H1 (cell line): ENCODE data around the gene MRPS2. TPM values are rescaled to one million over a fixed set of nuclear protein-coding genes. Genes with fewer than 3 reads are reported as not detected.

Source experiments
- CTCF ChIA-PET: fragments of 300-600 bp; sonication (Branson Sonifier 250); formaldehyde crosslinking; loops from one replicate; lab custom pipeline; 2021; ENCODE audit not compliant: partially characterized antibody; lab: Charles Lee
- POLR2A ChIA-PET: fragments of 300-600 bp; sonication (Branson Sonifier 250); formaldehyde crosslinking; loops from one replicate; lab custom pipeline; 2021; ENCODE audit warnings: inconsistent platforms; ENCODE audit not compliant: partially characterized antibody; lab: Charles Lee
- DNase-seq, 2 experiments: peaks; one replicate each; pipeline versions ENCODE4 v3.0.0 to v3.0.0-alpha.2; 2010 to 2022; ENCODE audit warnings: low spot score in 2 of 2, low read depth in 1 of 2, mixed read lengths in 1 of 2
- FAIRE-seq: peaks from 2 replicates; lab custom pipeline; 2011; peaks lifted over from hg19 to GRCh38; lab: Jason Lieb, UNC
- H2AFZ ChIP-seq: 2 replicates; pipeline ENCODE4 v1.8.1; 2012; ENCODE audit warnings: low read length, inconsistent platforms
- H2AK5ac ChIP-seq: 2 replicates; pipeline ENCODE4 v1.6.1; 2013; ENCODE audit warnings: low read depth, low read length
- H2BK120ac ChIP-seq: replicated peaks from 2 replicates; pipeline ENCODE3; 2013; ENCODE audit warnings: low read depth, low read length, inconsistent platforms
- H2BK12ac ChIP-seq: 2 replicates; pipeline ENCODE4 v1.6.1; 2013; ENCODE audit warnings: low read depth, low read length
- H2BK15ac ChIP-seq: 2 replicates; pipeline ENCODE4 v1.6.1; 2013; ENCODE audit warnings: low read length
- H2BK20ac ChIP-seq: 2 replicates; pipeline ENCODE4 v1.6.1; 2013; ENCODE audit warnings: low read length
- H2BK5ac ChIP-seq: 2 replicates; pipeline ENCODE4 v1.6.1; 2013; ENCODE audit warnings: low read depth, low read length
- H3K14ac ChIP-seq: 2 replicates; pipeline ENCODE4 v1.6.1; 2013; ENCODE audit warnings: inconsistent platforms; ENCODE audit not compliant: insufficient read length
- H3K18ac ChIP-seq: 2 replicates; pipeline ENCODE4 v1.6.1; 2013; ENCODE audit warnings: low read length; ENCODE audit errors: extremely low read depth
- H3K23ac ChIP-seq: 2 replicates; pipeline ENCODE4 v1.6.1; 2013; ENCODE audit warnings: inconsistent platforms; ENCODE audit not compliant: insufficient read length
- H3K23me2 ChIP-seq: 2 replicates; pipeline ENCODE4 v1.6.1; 2013; ENCODE audit warnings: low read depth, low read length
- H3K27ac ChIP-seq: 2 replicates; pipeline ENCODE4 v1.6.1; 2011; ENCODE audit warnings: low read depth, low read length, inconsistent platforms
- H3K27me3 ChIP-seq, 4 experiments: replicated peaks in 1 of 4; 1 replicate in 1 of 4; 2 replicates in 3 of 4; pipeline versions ENCODE4 v1.6.1 to v1.8.1; 2011 to 2013; ENCODE audit warnings: low read length in 3 of 4, mild to moderate bottlenecking in 3 of 4, inconsistent platforms in 2 of 4, mixed read lengths in 2 of 4, moderate library complexity in 1 of 4; ENCODE audit not compliant: control insufficient read depth in 3 of 4, insufficient read depth in 3 of 4; ENCODE audit errors: extremely low read depth in 1 of 4
- H3K36me3 ChIP-seq, 4 experiments: 2 replicates each; pipeline versions ENCODE4 v1.6.1 to v1.8.1; 2011 to 2013; ENCODE audit warnings: mild to moderate bottlenecking in 4 of 4, low read length in 3 of 4, moderate library complexity in 2 of 4, control low read depth in 1 of 4, inconsistent platforms in 1 of 4; ENCODE audit not compliant: insufficient read depth in 4 of 4, control insufficient read depth in 2 of 4
- H3K4ac ChIP-seq: replicated peaks from 2 replicates; pipeline ENCODE3; 2013; ENCODE audit warnings: low read length, low read depth, mixed read lengths, inconsistent platforms; ENCODE audit not compliant: insufficient read length
- H3K4me1 ChIP-seq, 4 experiments: replicated peaks in 1 of 4; 1 replicate in 1 of 4; 2 replicates in 3 of 4; pipeline versions ENCODE4 v1.6.1 to v1.8.1; 2011 to 2013; ENCODE audit warnings: low read length in 3 of 4, inconsistent platforms in 2 of 4, mixed read lengths in 1 of 4; ENCODE audit not compliant: insufficient read depth in 4 of 4, control insufficient read depth in 3 of 4
- H3K4me2 ChIP-seq, 2 experiments: 2 replicates each; pipeline versions ENCODE4 v1.6.1 to v1.8.1; 2011 to 2013; ENCODE audit warnings: low read depth in 2 of 2, low read length in 2 of 2, control low read depth in 1 of 2, inconsistent platforms in 1 of 2, mild to moderate bottlenecking in 1 of 2; ENCODE audit not compliant: insufficient read depth in 1 of 2
- H3K4me3 ChIP-seq, 4 experiments: fragments of 200-600, 300-600 bp in 1 of 4; sonication (generic), shearing (Covaris generic), sonication (Bioruptor Twin) in 1 of 4; 2 replicates each; pipeline versions ENCODE4 v1.5.1 to v1.8.1; 2011 to 2016; ENCODE audit warnings: low read length in 4 of 4, low read depth in 3 of 4, control low read depth in 2 of 4, inconsistent platforms in 2 of 4, mild to moderate bottlenecking in 2 of 4, mixed read lengths in 1 of 4, moderate library complexity in 1 of 4; ENCODE audit not compliant: insufficient read depth in 2 of 4; ENCODE audit errors: extremely low read depth in 1 of 4
- H3K56ac ChIP-seq: replicated peaks from 2 replicates; pipeline ENCODE3; 2013; ENCODE audit warnings: low read depth, mild to moderate bottlenecking, mixed read lengths, low read length, inconsistent platforms; ENCODE audit not compliant: insufficient read length
- H3K79me1 ChIP-seq: 2 replicates; pipeline ENCODE4 v1.6.1; 2013; ENCODE audit warnings: low read depth, low read length, control low read depth
- H3K79me2 ChIP-seq, 2 experiments: 2 replicates each; pipeline versions ENCODE4 v1.6.1 to v1.8.1; 2012 to 2013; ENCODE audit warnings: low read length in 2 of 2, mild to moderate bottlenecking in 2 of 2, inconsistent platforms in 1 of 2; ENCODE audit not compliant: insufficient read depth in 2 of 2, control insufficient read depth in 1 of 2
- H3K9ac ChIP-seq, 4 experiments: replicated peaks in 1 of 4; 1 replicate in 1 of 4; 2 replicates in 3 of 4; pipeline versions ENCODE4 v1.6.1 to v1.8.1; 2011 to 2013; ENCODE audit warnings: low read depth in 3 of 4, low read length in 3 of 4, control low read depth in 2 of 4, mild to moderate bottlenecking in 2 of 4, moderate library complexity in 2 of 4, inconsistent platforms in 1 of 4; ENCODE audit errors: extremely low read depth in 1 of 4
- H3K9me3 ChIP-seq, 2 experiments: 2 replicates each; pipeline versions ENCODE4 v1.6.1 to v1.8.1; 2012 to 2013; ENCODE audit warnings: mild to moderate bottlenecking in 2 of 2, moderate library complexity in 2 of 2, control low read depth in 1 of 2, inconsistent platforms in 1 of 2, low read depth in 1 of 2, low read length in 1 of 2, mixed read lengths in 1 of 2; ENCODE audit not compliant: insufficient read depth in 2 of 2
- H4K20me1 ChIP-seq, 2 experiments: replicated peaks in 1 of 2; 2 replicates each; pipeline versions ENCODE3 to v1.8.1; 2011 to 2013; ENCODE audit warnings: inconsistent platforms in 2 of 2, low read length in 2 of 2, mild to moderate bottlenecking in 1 of 2; ENCODE audit not compliant: insufficient read depth in 2 of 2, control insufficient read depth in 1 of 2
- H4K5ac ChIP-seq: 2 replicates; pipeline ENCODE4 v1.6.1; 2013; ENCODE audit warnings: low read length, low read depth, mixed read lengths, inconsistent platforms; ENCODE audit not compliant: insufficient read length
- H4K8ac ChIP-seq: 2 replicates; pipeline ENCODE4 v1.8.0; 2013; ENCODE audit warnings: mild to moderate bottlenecking, moderate library complexity, low read length, inconsistent platforms; ENCODE audit not compliant: insufficient read depth; ENCODE audit errors: extremely low read depth
- H4K91ac ChIP-seq: replicated peaks from 2 replicates; pipeline ENCODE3; 2013; ENCODE audit warnings: low read length, mixed read lengths, inconsistent platforms; ENCODE audit not compliant: insufficient read length
- BCL11A ChIP-seq, 2 experiments: IDR thresholded peaks; one replicate each; pipeline ENCODE4 v1.6.1; 2011; ENCODE audit warnings: low read depth in 2 of 2, low read length in 2 of 2, mild to moderate bottlenecking in 2 of 2
- CBX5 ChIP-seq: fragments of 300-800, 300-1000 bp; sonication (generic); IDR thresholded peaks from 2 replicates; pipeline ENCODE4 v1.7.1; 2016; ENCODE audit warnings: antibody characterized with exemption, low read length, low read depth
- EGR1 ChIP-seq: IDR thresholded peaks from 2 replicates; pipeline ENCODE4 v1.6.1; 2011; ENCODE audit warnings: low read depth, low read length, borderline replicate concordance
- EP300 ChIP-seq, 2 experiments: IDR thresholded peaks; 1 replicate in 1 of 2; 2 replicates in 1 of 2; pipeline ENCODE4 v1.6.1; 2011 to 2012; ENCODE audit warnings: low read depth in 2 of 2, low read length in 2 of 2, mild to moderate bottlenecking in 2 of 2, borderline replicate concordance in 1 of 2, inconsistent platforms in 1 of 2, moderate library complexity in 1 of 2
- HDAC6 ChIP-seq: IDR thresholded peaks from one replicate; pipeline ENCODE4 v1.7.1; 2012; ENCODE audit warnings: low read depth, mild to moderate bottlenecking, inconsistent platforms, low read length, moderate library complexity
- POU5F1 ChIP-seq: IDR thresholded peaks from 2 replicates; pipeline ENCODE4 v1.6.1; 2011; ENCODE audit warnings: low read depth, mild to moderate bottlenecking, low read length, moderate library complexity
- TBP ChIP-seq: IDR thresholded peaks from 2 replicates; pipeline ENCODE4 v1.6.1; 2011; ENCODE audit warnings: low read depth, low read length, improper control_type of control experiment
- ZNF274 ChIP-seq: IDR thresholded peaks from 2 replicates; pipeline ENCODE4 v1.7.0; 2012; ENCODE audit warnings: low read length, borderline replicate concordance; ENCODE audit errors: extremely low read depth
- WGBS, 2 experiments: shearing (Covaris generic) in 1 of 2; methylation state at CpG; one replicate each; pipeline versions ENCODE4 v1.1.6 to v1.1.7; 2013 to 2015; ENCODE audit warnings: low lambda C conversion rate in 2 of 2, mixed read lengths in 2 of 2, inconsistent platforms in 1 of 2, low coverage in 1 of 2, missing lambda C conversion rate in 1 of 2; ENCODE audit not compliant: insufficient replicate concordance in 2 of 2, insufficient coverage in 1 of 2, insufficient read length in 1 of 2; ENCODE audit errors: extremely low coverage in 1 of 2, missing lambda C conversion rate in 1 of 2; 5-methylcytosine and 5-hydroxymethylcytosine counted together
- polyA plus RNA-seq, 7 experiments: library from polyadenylated mRNA; depleted of rRNA in 3 of 7; stranded (reverse) in 5 of 7; unstranded in 2 of 7; fragments of >200 nt in 5 of 7; fragments of 200-250 nt in 2 of 7; gene quantifications; 1 replicate in 5 of 7; 2 replicates in 1 of 7; 4 replicates in 1 of 7; pipeline versions ENCODE4 v1.2.1 to v1.2.3, GENCODE V29; 2011 to 2013; ENCODE audit warnings: missing spikeins in 2 of 7, mixed read lengths in 2 of 7
- total RNA-seq: library from RNA; stranded (reverse); fragmentation: NEBNext Ultra II Directional; extraction: Animal tissue kit (Norgen Biotek cat#: 25700); gene quantifications from 2 replicates; pipeline ENCODE4 v1.2.1, GENCODE V29; 2021
- TF ChIP-seq, protein P1 (sequence below), 3 experiments: IDR thresholded peaks; 1 replicate in 2 of 3; 2 replicates in 1 of 3; pipeline versions ENCODE4 v1.5.1 to v1.6.1; 2011; ENCODE audit warnings: low read length in 3 of 3, mild to moderate bottlenecking in 3 of 3, inconsistent platforms in 2 of 3, low read depth in 1 of 3, moderate library complexity in 1 of 3; ENCODE audit not compliant: insufficient read depth in 1 of 3; ENCODE audit errors: control extremely low read depth in 1 of 3

MRPS2 gene
- total and polyA plus RNA-seq, 2 of the 8 experiments (the other 6 are each of a cell fraction or from before 2014, with no cell fraction given), result 78.6 to 476 TPM

DNA sequence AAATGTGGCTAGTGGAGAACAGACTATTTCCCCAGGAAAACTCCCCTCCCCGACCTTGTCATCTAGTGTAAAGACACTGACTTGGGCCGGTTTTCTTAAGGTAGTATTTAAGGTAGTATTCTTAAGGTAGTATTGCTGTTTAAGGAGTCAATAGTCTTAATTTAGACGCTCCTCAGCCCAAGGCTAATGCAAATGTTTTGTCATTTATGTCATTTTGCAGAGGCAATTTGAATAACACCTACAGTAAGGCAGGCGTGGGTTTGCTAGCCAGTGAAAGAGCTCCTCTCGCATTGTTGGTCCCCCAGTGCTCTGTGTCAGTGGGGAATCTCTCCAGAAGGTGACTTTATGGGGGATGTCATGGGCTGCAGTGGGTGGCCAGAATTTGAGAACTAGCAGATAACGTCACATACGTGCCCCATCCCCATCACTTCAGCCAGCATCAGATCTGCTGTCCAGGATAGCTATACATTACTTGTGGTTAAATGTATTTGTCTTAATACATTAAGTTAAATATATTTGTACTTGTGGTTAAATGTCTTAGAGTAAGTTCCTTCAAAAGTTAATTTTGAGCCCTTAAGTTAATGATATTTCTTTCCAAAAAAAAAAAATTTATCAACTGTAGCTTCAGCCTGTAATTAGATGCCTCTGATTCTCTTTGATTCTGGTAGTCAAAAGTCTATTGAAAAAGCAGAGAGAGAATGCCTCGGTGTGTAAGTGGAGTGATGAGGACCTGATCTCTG lies 18.3 kb upstream of the MRPS2 start:
- no peak overlapping the region for H2BK5ac ChIP-seq
- ChIA-PET CTCF (interaction anchor here (0.6 to 2.6 kb wide), 6 partner anchors 9 to 152 kb away, joined by 3 to 13 read pairs (median 4); a partner anchor contains a TSS), POLR2A (interaction anchor here (1.4 kb wide), 1 partner anchor 9 kb away, joined by 3 read pairs; no protein-coding TSS in a partner anchor)
- H3K79me1 ChIP-seq, result peaks cover 4% of the 10 kb centered on the region
- H3K9ac ChIP-seq, result no peak overlapping the region
- H2BK12ac ChIP-seq, result no peak overlapping the region
- no peak overlapping the region for H3K27ac ChIP-seq
- no peak overlapping the region for H4K5ac ChIP-seq
- no peak overlapping the region; a peak in 2 of 4 replicates for H3K4me2 ChIP-seq
- H3K23me2 ChIP-seq, result peaks cover 7% of the 10 kb centered on the region; the same call in 1 of the 2 replicates
- H3K14ac ChIP-seq, result no peak overlapping the region
- H3K36me3 ChIP-seq, result peaks cover 14 to 37% (median 34%) of the 10 kb centered on the region in 4 experiments
- no peak overlapping the region for H2AK5ac ChIP-seq
- no peak overlapping the region for H3K23ac ChIP-seq
- TF ChIP-seq EGR1, result no peak
- no peak for TF ChIP-seq HDAC6
- no peak for TF ChIP-seq ZNF274
- TF ChIP-seq TBP, result no peak
- no peak for TF ChIP-seq CBX5
- TF ChIP-seq EP300 (IDR thresholded peaks at IDR 0.05; ENCODE audit: borderline replicate concordance in 1 of 2, low read depth in 2 of 2, low read length in 2 of 2), result no peak
- TF ChIP-seq BCL11A (IDR thresholded peaks at IDR 0.05; ENCODE audit: low read depth in 2 of 2, low read length in 2 of 2), result no peak
- TF ChIP-seq, protein P1, sequence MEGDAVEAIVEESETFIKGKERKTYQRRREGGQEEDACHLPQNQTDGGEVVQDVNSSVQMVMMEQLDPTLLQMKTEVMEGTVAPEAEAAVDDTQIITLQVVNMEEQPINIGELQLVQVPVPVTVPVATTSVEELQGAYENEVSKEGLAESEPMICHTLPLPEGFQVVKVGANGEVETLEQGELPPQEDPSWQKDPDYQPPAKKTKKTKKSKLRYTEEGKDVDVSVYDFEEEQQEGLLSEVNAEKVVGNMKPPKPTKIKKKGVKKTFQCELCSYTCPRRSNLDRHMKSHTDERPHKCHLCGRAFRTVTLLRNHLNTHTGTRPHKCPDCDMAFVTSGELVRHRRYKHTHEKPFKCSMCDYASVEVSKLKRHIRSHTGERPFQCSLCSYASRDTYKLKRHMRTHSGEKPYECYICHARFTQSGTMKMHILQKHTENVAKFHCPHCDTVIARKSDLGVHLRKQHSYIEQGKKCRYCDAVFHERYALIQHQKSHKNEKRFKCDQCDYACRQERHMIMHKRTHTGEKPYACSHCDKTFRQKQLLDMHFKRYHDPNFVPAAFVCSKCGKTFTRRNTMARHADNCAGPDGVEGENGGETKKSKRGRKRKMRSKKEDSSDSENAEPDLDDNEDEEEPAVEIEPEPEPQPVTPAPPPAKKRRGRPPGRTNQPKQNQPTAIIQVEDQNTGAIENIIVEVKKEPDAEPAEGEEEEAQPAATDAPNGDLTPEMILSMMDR (IDR thresholded peaks at IDR 0.05; ENCODE audit: control extremely low read depth in 1 of 3, insufficient read depth in 1 of 3, low read depth in 1 of 3, low read length in 3 of 3), result no peak
- TF ChIP-seq POU5F1, result no peak
- no peaks in the 10 kb centered on the region; a peak in 1 of 7 replicates for H3K27me3 ChIP-seq
- H4K8ac ChIP-seq, result no peak overlapping the region
- no peak overlapping the region for H2BK15ac ChIP-seq
- peaks cover 0 to 8% (median 3%) of the 10 kb centered on the region in 4 experiments; a peak in 6 of 7 replicates for H3K4me1 ChIP-seq
- FAIRE-seq (peak; percentile 7), DNase-seq (no peak)
- no peak overlapping the region for H2AFZ ChIP-seq
- no peak overlapping the region for H3K18ac ChIP-seq
- 88% methylated on average over 8 of the region's 8 CpGs; no CpG with 5 or more reads in 1 of the 2 experiments for WGBS, 2 experiments
- H3K9me3 ChIP-seq, result no peaks in the 10 kb centered on the region
- no peak overlapping the region for H2BK120ac ChIP-seq
- no peak overlapping the region for H3K4me3 ChIP-seq
- H4K20me1 ChIP-seq, result peaks cover 6 to 10% of the 10 kb centered on the region in 2 experiments
- H3K4ac ChIP-seq, result no peak overlapping the region
- H3K79me2 ChIP-seq, result peaks cover 3 to 20% of the 10 kb centered on the region in 2 experiments; a peak in 2 of 4 replicates
- no peak overlapping the region for H3K56ac ChIP-seq
- H2BK20ac ChIP-seq, result no peak overlapping the region
- H4K91ac ChIP-seq, result no peak overlapping the region
